OCI-LY3 (cell line): ENCODE data around the gene GABRB3.

Source experiments
- CTCF ChIP-seq: fragments of 200-600, 300-600 bp; sonication (generic); IDR thresholded peaks from 2 replicates; pipeline ENCODE4 v1.5.1; 2014; ENCODE audit warnings: antibody characterized with exemption, low read length, low read depth
- EZH2phosphoT487 ChIP-seq: fragments of 200-600 bp; shearing (Covaris generic); IDR thresholded peaks from 2 replicates; pipeline ENCODE4 v1.6.1; 2018; ENCODE audit warnings: antibody characterized with exemption, mixed run types, low read depth

- TF ChIP-seq CTCF (no peak), EZH2phosphoT487 (no peak)
These were observed 211.0 kb downstream of the GABRB3 start for GRCh38 chr15:26561896-26562295.
